Measurements from ENCODE around the gene OPN4. TPM values are rescaled to one million over a fixed set of nuclear protein-coding genes. Genes with fewer than 3 reads are reported as not detected.

OPN4 gene
- total RNA-seq, 2 experiments from 2014 or later = not detected

DNA sequence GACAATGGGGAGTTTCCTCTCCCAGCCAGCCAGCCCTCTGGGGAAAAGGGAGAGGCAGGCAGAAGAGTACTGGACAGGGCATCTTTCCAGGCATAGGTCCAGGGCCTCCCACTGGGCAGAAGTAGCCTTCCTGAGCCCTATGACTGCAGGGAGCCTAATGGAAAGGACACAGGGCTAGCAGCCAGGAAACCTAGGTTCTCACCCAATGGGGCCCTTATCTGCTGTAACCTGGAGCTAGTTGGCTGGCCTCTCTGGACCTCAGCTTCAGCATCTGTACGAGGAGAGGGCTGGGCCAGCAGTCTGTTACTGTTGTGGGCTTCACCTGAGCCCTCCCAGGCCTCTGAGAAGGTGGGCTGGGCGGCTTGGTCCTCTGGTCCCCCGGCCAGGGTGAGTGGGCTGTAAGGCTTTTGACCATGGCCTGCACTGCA is 36.3 kb downstream of the OPN4 start:
- DNase-seq = no peak
- Mint-ChIP-seq H3K4me1 (ENCODE audit: low read depth) (no peaks in the 10 kb centered on the region), H3K36me3 (ENCODE audit: low read depth) (no peaks in the 10 kb centered on the region), H3K27ac (no peak overlapping the region), H3K4me3 (no peak overlapping the region), H3K9me3 (no peaks in the 10 kb centered on the region), H3K27me3 (ENCODE audit: low read depth) (no peaks in the 10 kb centered on the region)
- intact Hi-C loops (cut with micrococcal nuclease) = no loop called here
- CTCF ChIA-PET = interaction anchor here (0.7 to 1.5 kb wide), 2 partner anchors 60 to 208 kb away, joined by 3 to 8 read pairs; no protein-coding TSS in a partner anchor

DNA sequence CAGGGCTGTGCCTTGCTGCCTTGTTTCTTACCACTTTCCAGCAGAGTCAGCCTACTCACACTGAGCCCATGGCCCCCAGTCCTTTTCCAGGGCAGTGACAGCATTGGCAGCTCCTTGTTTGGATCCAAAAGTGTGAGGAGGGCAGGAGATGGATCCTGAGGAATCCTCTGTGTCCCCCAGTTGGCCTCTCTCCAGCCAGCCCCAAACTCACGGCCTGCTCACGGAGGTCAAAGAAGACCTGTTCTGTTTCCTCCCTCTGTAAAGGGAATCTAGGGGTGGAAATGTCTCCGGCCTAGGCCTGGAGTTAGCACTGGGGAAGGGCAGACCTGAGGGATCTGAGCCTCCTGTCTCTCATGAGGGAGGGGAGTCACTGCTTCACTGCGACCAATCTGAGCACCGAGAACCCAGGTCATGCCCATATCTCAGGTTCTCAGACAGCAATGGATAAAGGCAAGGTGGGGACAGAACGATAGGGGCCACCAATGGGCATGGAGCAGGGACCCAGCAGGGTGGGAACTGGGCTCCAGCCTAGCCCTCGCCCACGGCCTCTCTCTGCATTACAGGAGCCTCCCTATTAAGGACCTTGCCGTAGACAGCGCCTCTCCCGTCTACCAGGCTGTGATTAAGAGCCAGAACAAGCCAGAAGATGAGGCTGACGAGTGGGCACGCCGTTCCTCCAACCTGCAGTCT is 37.1 kb downstream of the OPN4 start:
- H3K27me3 Mint-ChIP-seq (ENCODE audit: low read depth) = no peaks in the 10 kb centered on the region
- no peaks in the 10 kb centered on the region for H3K4me1 Mint-ChIP-seq (ENCODE audit: low read depth)
- H3K36me3 Mint-ChIP-seq (ENCODE audit: low read depth) = no peaks in the 10 kb centered on the region
- no peak for DNase-seq
- intact Hi-C loops (cut with micrococcal nuclease) = no loop called here
- CTCF ChIA-PET = interaction anchor here (1.5 kb wide), 1 partner anchor 207 kb away, joined by 8 read pairs; no protein-coding TSS in a partner anchor
- no peak overlapping the region for H3K4me3 Mint-ChIP-seq
- no peak overlapping the region for H3K27ac Mint-ChIP-seq
- no peaks in the 10 kb centered on the region for H3K9me3 Mint-ChIP-seq

DNA sequence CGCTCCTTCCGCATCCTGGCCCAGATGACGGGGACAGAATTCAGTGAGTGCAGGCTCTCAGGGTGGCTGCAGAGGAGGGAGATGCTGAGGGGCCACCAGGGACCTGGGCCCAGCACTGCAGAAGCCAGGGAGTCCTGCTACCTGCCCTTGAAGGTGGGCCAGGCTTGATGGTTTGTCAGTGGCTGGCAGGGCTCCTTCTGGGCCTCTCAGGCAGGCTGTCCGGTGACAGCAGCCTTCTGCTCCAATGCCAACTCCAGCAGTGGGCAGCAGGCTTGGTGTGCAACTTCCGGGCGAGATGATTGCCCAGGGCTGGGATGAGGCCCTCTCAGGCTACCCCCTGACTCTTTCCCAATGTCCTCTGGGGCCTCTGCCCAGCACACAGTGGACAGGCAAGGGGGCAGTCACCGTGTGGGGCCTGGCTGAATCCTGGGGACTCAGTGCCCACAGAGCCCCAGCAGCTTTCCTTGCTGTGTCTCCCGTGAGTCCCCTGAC is 37.7 kb downstream of the OPN4 start:
- CTCF ChIA-PET = interaction anchor here (4.9 kb wide), 1 partner anchor 208 kb away, joined by 31 read pairs; no protein-coding TSS in a partner anchor
- no peaks in the 10 kb centered on the region for H3K27me3 Mint-ChIP-seq (ENCODE audit: low read depth)

DNA sequence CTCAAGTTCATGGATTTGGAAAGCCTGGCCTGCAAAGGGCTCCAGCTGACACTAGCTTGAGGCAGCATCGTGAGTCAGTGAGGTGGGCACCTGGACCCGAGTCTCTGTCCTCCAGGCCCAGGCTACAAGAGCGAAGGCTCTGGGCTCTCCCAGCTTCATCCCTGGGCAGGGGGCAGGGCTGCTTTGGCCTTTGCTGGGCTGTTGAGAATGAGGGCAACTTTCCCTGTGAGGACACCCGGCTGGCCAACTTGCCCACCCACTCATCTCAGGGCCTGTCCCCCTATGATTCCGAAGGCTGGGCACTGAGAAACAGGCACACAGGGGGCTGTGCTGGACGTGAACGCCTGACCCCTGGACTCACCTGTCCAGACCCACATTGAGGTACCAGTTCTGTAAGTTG is 38.3 kb downstream of the OPN4 start:
- H3K36me3 Mint-ChIP-seq (ENCODE audit: low read depth) = no peaks in the 10 kb centered on the region
- intact Hi-C loops (cut with micrococcal nuclease) = no loop called here
- H3K27me3 Mint-ChIP-seq (ENCODE audit: low read depth) = no peaks in the 10 kb centered on the region
- CTCF ChIA-PET = interaction anchor here (0.6 to 4.9 kb wide), 6 partner anchors 20 to 318 kb away, joined by 3 to 31 read pairs (median 4); no protein-coding TSS in a partner anchor
- DNase-seq = no peak
- H3K4me1 Mint-ChIP-seq (ENCODE audit: low read depth) = no peaks in the 10 kb centered on the region
- H3K4me3 Mint-ChIP-seq = no peak overlapping the region
- H3K27ac Mint-ChIP-seq = no peak overlapping the region
- H3K9me3 Mint-ChIP-seq = no peaks in the 10 kb centered on the region

More for the DNA sequence above, 37.7 kb downstream of the OPN4 start:
- Mint-ChIP-seq H3K36me3 (ENCODE audit: low read depth) (no peaks in the 10 kb centered on the region), H3K9me3 (no peaks in the 10 kb centered on the region), H3K4me3 (no peak overlapping the region), H3K27ac (no peak overlapping the region), H3K4me1 (ENCODE audit: low read depth) (no peaks in the 10 kb centered on the region)
- intact Hi-C loops (cut with micrococcal nuclease) = no loop called here
- no peak for DNase-seq

DNA sequence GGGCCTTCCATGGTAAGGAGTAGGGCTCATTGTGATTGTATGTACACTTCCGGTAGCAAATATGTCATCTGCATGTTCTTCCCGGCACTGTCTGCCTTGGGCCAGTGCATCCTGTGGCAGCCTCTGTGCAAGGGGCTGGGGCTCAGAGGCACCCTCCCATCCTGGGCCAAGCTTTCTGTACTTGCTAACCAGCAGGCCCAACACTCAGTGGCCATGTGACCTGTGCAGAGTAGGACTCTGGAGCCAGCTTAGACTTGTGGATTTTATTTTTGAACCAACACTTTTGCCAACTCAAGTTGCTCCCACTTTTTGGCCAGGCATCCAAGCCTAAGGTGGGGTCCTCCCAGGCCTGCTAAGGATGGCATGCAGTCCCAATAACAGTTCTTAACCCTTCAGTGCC is 38.9 kb downstream of the OPN4 start:
- no peaks in the 10 kb centered on the region for H3K36me3 Mint-ChIP-seq (ENCODE audit: low read depth)
- no peak overlapping the region for H3K27ac Mint-ChIP-seq
- H3K27me3 Mint-ChIP-seq (ENCODE audit: low read depth) = no peaks in the 10 kb centered on the region
- intact Hi-C loops (cut with micrococcal nuclease) = no loop called here
- CTCF ChIA-PET = interaction anchor here (0.6 to 4.9 kb wide), 11 partner anchors 8 to 318 kb away, joined by 3 to 31 read pairs (median 3); no protein-coding TSS in a partner anchor
- H3K4me3 Mint-ChIP-seq = no peak overlapping the region
- no peaks in the 10 kb centered on the region for H3K4me1 Mint-ChIP-seq (ENCODE audit: low read depth)
- no peak for DNase-seq
- H3K9me3 Mint-ChIP-seq = no peaks in the 10 kb centered on the region

DNA sequence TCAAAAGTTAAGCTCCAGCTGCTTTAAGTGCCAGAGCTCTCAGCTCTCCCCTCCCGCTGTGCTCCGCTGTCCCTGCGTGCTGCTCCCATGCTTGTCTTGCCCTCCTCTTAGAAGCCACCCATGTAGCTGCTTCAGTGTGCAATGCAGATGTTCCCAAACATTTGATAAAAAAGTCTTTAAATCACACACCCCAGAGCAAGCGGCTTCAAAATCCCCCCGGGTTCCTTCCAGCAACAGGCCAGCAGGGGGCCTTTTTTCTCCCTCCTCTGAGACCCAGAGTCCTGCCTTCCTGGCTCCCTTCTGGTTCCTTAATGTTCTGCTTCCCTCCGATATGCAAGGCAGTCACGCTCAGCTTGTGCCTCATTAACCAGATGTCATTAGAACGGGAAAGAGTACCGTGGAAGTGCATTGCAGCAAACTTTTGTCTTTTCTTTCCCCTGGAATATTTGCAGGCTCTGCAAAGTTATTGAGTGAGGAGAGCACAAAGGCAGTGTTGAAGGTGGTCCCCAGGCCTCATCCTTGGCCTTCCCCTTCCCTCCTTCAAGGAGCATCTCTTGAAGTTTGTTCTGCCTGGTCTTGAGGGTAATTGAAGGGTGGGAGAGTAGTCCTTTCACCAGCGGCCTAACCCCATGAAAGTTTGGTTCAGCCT is 39.5 kb downstream of the OPN4 start:
- H3K36me3 Mint-ChIP-seq (ENCODE audit: low read depth) = no peaks in the 10 kb centered on the region
- H3K4me1 Mint-ChIP-seq (ENCODE audit: low read depth) = no peaks in the 10 kb centered on the region
- no peak overlapping the region for H3K4me3 Mint-ChIP-seq
- H3K9me3 Mint-ChIP-seq = no peaks in the 10 kb centered on the region
- no peak overlapping the region for H3K27ac Mint-ChIP-seq
- H3K27me3 Mint-ChIP-seq (ENCODE audit: low read depth) = no peaks in the 10 kb centered on the region
- CTCF ChIA-PET = interaction anchor here (0.5 to 4.9 kb wide), 10 partner anchors 9 to 245 kb away, joined by 3 to 31 read pairs (median 3); no protein-coding TSS in a partner anchor
- peak; percentile 55 for DNase-seq
- intact Hi-C loops (cut with micrococcal nuclease) = loop anchor here (1.0 kb wide), 1 partner anchor 205 kb away; no protein-coding TSS in a partner anchor

DNA sequence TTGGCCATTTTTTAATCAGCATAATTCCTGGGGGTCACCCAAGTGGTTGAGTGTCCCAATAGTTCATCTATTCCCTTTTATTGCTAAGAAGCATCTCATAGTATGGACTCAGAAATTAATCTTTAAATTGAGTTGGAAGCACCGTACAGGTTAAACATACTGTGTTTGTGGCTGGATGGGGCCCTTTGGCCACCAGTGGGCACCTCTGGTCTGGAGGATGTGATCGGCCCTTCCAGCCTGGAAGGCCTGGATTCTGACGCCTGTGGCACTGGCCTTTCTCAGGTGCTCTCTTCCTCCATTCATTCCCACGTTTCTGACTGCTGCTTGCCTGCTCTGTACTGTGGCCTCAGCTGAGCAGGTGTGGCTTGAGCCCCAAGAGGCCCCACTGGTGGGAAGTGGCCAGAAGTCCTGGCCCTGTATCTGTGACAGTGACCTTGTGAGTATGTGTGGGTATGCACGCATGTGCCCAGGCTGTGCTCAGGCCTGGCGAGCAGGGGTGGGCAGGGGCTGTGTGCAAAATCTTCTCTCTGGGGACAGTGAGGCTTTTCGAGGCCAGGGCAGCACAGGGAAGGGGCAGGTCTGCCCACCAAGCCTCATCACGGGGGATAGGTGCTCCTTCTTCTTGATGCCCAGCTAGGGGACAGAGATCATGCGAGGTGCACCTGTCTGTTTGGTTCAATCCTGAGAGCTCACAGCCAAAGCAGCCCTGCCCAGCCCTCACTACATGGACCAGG is 44.0 kb downstream of the OPN4 start:
- no peaks in the 10 kb centered on the region for H3K9me3 Mint-ChIP-seq
- no peaks in the 10 kb centered on the region for H3K36me3 Mint-ChIP-seq (ENCODE audit: low read depth)
- no peak overlapping the region for H3K4me3 Mint-ChIP-seq
- no peak for DNase-seq
- no peaks in the 10 kb centered on the region for H3K4me1 Mint-ChIP-seq (ENCODE audit: low read depth)
- intact Hi-C loops (cut with micrococcal nuclease) = no loop called here
- no peak overlapping the region for H3K27ac Mint-ChIP-seq
- no peaks in the 10 kb centered on the region for H3K27me3 Mint-ChIP-seq (ENCODE audit: low read depth)
- CTCF ChIA-PET = no interaction called here

DNA sequence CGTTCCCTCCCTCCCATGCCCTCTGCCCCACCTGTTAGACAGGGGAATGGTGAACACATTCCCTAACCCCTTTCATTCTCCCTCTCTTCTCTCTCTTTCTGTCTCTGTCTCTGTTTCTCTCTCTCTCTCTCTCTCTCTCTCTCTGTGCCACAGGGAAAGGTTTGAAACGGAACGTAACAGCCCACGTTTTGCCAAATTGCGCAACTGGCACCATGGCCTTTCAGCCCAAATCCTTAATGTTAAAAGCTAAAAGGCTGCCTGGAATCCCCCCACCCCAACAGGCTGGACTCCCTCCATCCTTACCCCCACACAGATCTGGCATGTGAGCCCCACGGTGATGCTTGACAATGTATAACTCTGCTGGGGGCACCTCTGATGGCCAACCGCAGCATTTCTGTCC is 44.8 kb downstream of the OPN4 start:
- H3K4me3 Mint-ChIP-seq = no peak overlapping the region
- no peaks in the 10 kb centered on the region for H3K36me3 Mint-ChIP-seq (ENCODE audit: low read depth)
- H3K27ac Mint-ChIP-seq = no peak overlapping the region
- H3K9me3 Mint-ChIP-seq = no peaks in the 10 kb centered on the region
- no peaks in the 10 kb centered on the region for H3K4me1 Mint-ChIP-seq (ENCODE audit: low read depth)
- no peaks in the 10 kb centered on the region for H3K27me3 Mint-ChIP-seq (ENCODE audit: low read depth)
- no peak for DNase-seq
- CTCF ChIA-PET = interaction anchor here (0.6 kb wide), 1 partner anchor 46 kb away, joined by 5 read pairs; no protein-coding TSS in a partner anchor
- intact Hi-C loops (cut with micrococcal nuclease) = no loop called here

DNA sequence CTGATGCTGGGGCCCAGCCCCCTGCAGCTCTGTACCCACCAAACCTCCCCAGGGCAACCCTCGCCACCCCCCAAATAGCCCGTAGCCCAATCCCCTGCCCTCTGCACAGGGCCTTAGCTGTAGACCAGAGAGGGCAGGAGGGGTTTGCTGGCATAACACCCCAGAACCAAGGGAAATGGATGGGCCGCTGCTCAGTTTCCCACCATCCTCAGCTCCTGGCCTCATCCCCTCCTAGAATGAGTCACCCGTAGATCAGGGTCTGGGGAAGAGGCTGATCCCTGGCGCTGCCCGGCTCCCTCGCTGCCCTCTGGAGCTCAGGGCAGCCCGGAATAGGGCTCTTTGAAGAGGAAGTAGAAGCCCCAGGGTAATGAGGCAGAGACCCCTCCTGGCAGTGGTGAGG is 45.2 kb downstream of the OPN4 start:
- no peak for DNase-seq
- no peaks in the 10 kb centered on the region for H3K4me1 Mint-ChIP-seq (ENCODE audit: low read depth)
- H3K9me3 Mint-ChIP-seq = no peaks in the 10 kb centered on the region
- H3K36me3 Mint-ChIP-seq (ENCODE audit: low read depth) = no peaks in the 10 kb centered on the region
- H3K4me3 Mint-ChIP-seq = no peak overlapping the region
- no peak overlapping the region for H3K27ac Mint-ChIP-seq
- intact Hi-C loops (cut with micrococcal nuclease) = no loop called here
- CTCF ChIA-PET = interaction anchor here (0.6 to 1.2 kb wide), 2 partner anchors 45 to 199 kb away, joined by 3 to 5 read pairs; no protein-coding TSS in a partner anchor
- no peaks in the 10 kb centered on the region for H3K27me3 Mint-ChIP-seq (ENCODE audit: low read depth)

DNA sequence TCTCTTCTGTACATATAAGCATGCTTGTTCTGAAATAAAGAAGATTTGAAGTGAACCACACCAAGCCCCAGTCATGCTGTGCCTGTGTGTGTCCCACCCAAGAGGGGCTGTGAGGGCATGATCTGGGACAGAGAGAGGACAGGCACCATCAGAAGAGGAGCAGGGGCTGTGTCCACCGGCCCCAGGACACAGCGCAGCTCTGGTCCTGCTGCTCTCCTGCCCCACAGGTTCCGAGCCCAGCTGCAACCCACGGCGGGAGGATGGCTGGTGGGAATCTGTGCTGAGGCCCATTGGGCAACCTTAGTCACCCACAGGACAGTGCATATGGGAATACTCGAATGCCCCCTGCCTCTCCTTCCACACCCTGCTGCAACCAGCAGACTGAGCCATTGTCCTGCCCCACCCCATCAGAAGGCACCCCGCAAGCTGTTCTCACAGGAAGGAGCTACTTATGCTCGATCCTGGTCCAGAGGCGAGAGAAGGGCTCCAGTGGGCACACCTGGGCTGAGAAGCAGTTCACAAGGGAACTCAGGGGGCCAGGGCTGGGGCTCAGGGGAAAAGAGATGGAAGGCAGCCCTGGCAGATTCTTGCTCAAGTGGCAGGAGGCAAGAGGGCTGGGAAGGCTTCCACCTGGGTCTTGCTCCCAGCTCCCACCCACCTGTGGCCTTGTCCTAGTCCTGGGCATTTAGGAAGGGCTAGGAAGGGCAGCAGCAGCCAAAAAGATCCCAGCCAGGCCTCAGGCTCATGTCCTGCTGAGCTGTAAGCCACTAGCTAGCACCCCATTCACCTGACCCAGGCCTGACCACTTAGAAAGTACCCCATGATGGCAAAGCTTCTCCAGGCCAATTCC is 45.9 kb downstream of the OPN4 start:
- intact Hi-C loops (cut with micrococcal nuclease) = no loop called here
- no peaks in the 10 kb centered on the region for H3K4me1 Mint-ChIP-seq (ENCODE audit: low read depth)
- DNase-seq = no peak
- CTCF ChIA-PET = interaction anchor here (1.2 kb wide), 1 partner anchor 199 kb away, joined by 3 read pairs; no protein-coding TSS in a partner anchor
- no peaks in the 10 kb centered on the region for H3K9me3 Mint-ChIP-seq
- no peak overlapping the region for H3K27ac Mint-ChIP-seq
- no peaks in the 10 kb centered on the region for H3K27me3 Mint-ChIP-seq (ENCODE audit: low read depth)
- no peaks in the 10 kb centered on the region for H3K36me3 Mint-ChIP-seq (ENCODE audit: low read depth)
- no peak overlapping the region for H3K4me3 Mint-ChIP-seq

DNA sequence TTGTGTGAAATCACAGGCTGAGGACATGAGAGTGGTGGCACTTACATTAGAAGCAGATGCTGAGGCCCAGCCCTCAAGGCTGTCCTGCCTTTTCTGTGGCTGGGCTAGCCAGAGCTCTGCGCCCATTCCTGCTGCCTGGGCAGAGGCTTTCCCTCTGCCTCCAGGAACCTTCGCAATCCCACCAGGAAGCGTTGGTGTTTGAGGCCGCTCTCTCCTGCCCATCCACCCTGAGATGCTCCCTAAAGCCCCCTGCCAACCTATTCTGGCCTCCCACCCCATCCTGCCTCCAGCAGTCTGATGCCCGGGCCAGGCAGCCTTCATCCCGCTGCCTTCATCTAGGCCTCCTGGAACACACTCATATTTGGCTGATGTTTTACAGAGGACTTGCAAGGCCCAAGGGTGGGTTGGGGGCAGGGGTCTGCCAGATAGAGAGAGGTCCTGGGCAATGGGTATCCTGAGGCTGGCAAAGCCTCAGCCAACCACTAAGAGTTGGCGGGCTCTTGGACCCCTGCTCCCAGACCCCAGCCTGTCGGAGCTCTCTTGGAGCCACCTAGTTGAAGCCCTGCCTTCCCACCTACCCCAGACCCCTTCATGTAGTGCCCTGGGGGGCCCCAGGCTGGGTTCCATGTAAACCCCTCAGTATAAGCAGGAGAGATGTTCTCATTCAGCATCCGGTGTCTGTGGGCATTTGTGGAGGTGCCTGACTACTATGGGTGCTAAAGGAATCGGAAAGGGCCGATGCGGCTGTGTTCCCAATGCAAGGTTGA is 46.7 kb downstream of the OPN4 start:
- Mint-ChIP-seq H3K9me3 (no peaks in the 10 kb centered on the region), H3K36me3 (ENCODE audit: low read depth) (no peaks in the 10 kb centered on the region), H3K4me1 (ENCODE audit: low read depth) (no peaks in the 10 kb centered on the region), H3K27me3 (ENCODE audit: low read depth) (no peaks in the 10 kb centered on the region), H3K4me3 (no peak overlapping the region), H3K27ac (no peak overlapping the region)
- DNase-seq = no peak
- intact Hi-C loops (cut with micrococcal nuclease) = no loop called here
- CTCF ChIA-PET = interaction anchor here (1.2 kb wide), 1 partner anchor 198 kb away, joined by 3 read pairs; no protein-coding TSS in a partner anchor

Measured in activated naive CD4-positive, alpha-beta T cell treated with anti-CD3 and anti-CD28 coated beads for 36 hours (primary cell).